ENCODE measurements around the gene TCF4. TPM values are rescaled to one million over a fixed set of nuclear protein-coding genes. Genes with fewer than 3 reads are reported as not detected.

TCF4 gene
- total RNA-seq, 4 donors from 2014 or later = 80.9 to 172 (median 94.0) TPM

DNA sequence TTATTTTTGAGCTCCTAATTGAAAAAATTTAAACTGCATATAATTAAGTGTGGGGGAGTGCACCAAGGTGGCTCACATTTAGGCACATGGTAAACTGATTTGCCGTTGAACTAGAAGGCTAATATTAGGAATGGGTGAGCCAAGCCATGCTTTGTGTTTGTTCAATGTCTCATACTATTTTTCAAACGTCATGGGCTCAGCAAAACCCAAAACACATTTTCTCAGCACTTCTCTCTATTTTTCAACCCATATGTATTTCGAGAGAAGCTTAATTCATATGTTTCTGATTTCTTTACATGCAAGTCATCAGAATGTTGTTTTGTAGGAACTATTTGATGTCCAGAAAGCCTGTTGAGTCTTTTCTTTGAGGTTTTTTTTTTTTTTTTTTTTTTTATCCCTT is 291.2 kb downstream of the TCF4 start:
- Histone ChIP-seq H3K27ac (no peak overlapping the region), H3K36me3 (no peaks in the 10 kb centered on the region), H3K4me3 (no peak overlapping the region), H3K27me3 (no peaks in the 10 kb centered on the region), H3K4me1 (no peaks in the 10 kb centered on the region), H3K9me3 (no peaks in the 10 kb centered on the region)
- TF ChIP-seq EP300 (IDR thresholded peaks at IDR 0.05) = no peak
- no peak for TF ChIP-seq CTCF (IDR thresholded peaks at IDR 0.05)
- TF ChIP-seq POLR2AphosphoS5 (IDR thresholded peaks at IDR 0.05) = no peak
- no peak for TF ChIP-seq POLR2A (IDR thresholded peaks at IDR 0.05)
- DNase-seq (ENCODE audit: low spot score in 2 of 2) = no peak
- WGBS = 66% methylated on average over 3 of the region's 3 CpGs

DNA sequence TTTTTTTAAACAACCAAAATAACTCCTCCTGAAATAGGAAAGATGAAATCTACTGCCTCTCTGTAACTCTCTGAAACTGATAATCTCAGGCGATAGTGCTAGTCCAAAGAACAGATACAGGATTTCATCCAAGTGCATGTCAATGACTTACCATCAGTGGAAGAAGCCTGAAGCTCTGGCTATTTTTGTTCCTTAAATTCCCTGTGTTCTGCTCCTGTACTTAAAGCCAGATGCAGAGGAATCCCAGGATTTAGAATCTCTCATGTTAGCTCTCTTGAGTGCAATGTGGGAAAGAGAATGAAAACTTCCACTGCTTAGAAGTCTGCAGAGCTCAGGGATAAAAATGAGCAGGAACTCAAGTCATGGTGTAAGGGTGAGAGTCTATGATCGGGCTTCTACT is 291.9 kb downstream of the TCF4 start:
- Histone ChIP-seq H3K4me3 (no peak overlapping the region), H3K27ac (no peak overlapping the region), H3K4me1 (no peaks in the 10 kb centered on the region), H3K27me3 (no peaks in the 10 kb centered on the region), H3K36me3 (no peaks in the 10 kb centered on the region), H3K9me3 (no peaks in the 10 kb centered on the region)
- WGBS = 77% methylated on average over 2 of the region's 2 CpGs
- TF ChIP-seq EP300 (IDR thresholded peaks at IDR 0.05) (no peak), POLR2A (IDR thresholded peaks at IDR 0.05) (no peak), POLR2AphosphoS5 (IDR thresholded peaks at IDR 0.05) (no peak), CTCF (IDR thresholded peaks at IDR 0.05) (no peak)
- DNase-seq (ENCODE audit: low spot score in 2 of 2) = no peak

- DNase-seq (ENCODE audit: low spot score in 2 of 2) = no peak
- Histone ChIP-seq H3K9me3 (no peaks in the 10 kb centered on the region), H3K27ac (no peak overlapping the region), H3K4me1 (peaks cover 20% of the 10 kb centered on the region), H3K4me3 (no peak overlapping the region), H3K36me3 (no peaks in the 10 kb centered on the region), H3K27me3 (no peaks in the 10 kb centered on the region)
- 97% methylated on average over 2 of the region's 2 CpGs for WGBS
- TF ChIP-seq POLR2AphosphoS5 (IDR thresholded peaks at IDR 0.05) (no peak), EP300 (IDR thresholded peaks at IDR 0.05) (no peak), CTCF (IDR thresholded peaks at IDR 0.05) (no peak), POLR2A (IDR thresholded peaks at IDR 0.05) (no peak)
These were observed 297.1 kb downstream of the TCF4 start for GRCh38 chr18:55290898-55291297.

DNA sequence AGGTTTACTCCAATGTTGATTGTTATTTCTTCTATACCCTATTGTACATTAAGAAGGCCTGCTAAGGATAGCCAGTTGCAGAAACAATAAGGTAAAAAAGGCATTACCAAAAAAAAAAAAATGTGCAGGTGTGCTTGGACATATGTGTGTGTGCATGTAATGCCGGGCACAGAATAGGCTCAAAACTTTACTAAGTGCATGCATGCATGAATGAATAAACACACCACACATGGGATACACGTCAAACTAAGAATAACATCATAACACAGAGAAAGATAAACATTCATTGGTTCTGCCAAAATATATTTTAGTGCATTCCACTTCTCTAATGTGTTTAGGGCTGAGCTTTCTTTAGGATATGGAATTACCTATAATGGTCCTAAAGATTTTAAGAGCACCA is 298.2 kb downstream of the TCF4 start:
- no peaks in the 10 kb centered on the region for H3K27me3 ChIP-seq
- H3K36me3 ChIP-seq = no peaks in the 10 kb centered on the region
- no peak overlapping the region for H3K27ac ChIP-seq
- no peak for DNase-seq (ENCODE audit: low spot score in 2 of 2)
- TF ChIP-seq POLR2A (IDR thresholded peaks at IDR 0.05) (no peak), CTCF (IDR thresholded peaks at IDR 0.05) (no peak), EP300 (IDR thresholded peaks at IDR 0.05) (no peak), POLR2AphosphoS5 (IDR thresholded peaks at IDR 0.05) (no peak)
- no peaks in the 10 kb centered on the region for H3K9me3 ChIP-seq
- H3K4me1 ChIP-seq = peaks cover 20% of the 10 kb centered on the region
- WGBS = 67% methylated on average over 2 of the region's 2 CpGs
- no peak overlapping the region for H3K4me3 ChIP-seq

GRCh38 chr18:55289048-55289447 is 298.9 kb downstream of the TCF4 start:
- H3K4me3 ChIP-seq = no peak overlapping the region
- no peaks in the 10 kb centered on the region for H3K9me3 ChIP-seq
- H3K27ac ChIP-seq = no peak overlapping the region
- H3K36me3 ChIP-seq = no peaks in the 10 kb centered on the region
- TF ChIP-seq POLR2AphosphoS5 (IDR thresholded peaks at IDR 0.05) (no peak), CTCF (IDR thresholded peaks at IDR 0.05) (no peak)
- no peak for DNase-seq (ENCODE audit: low spot score in 2 of 2)
- 33% methylated on average over 3 of the region's 3 CpGs for WGBS
- H3K4me1 ChIP-seq = peaks cover 20% of the 10 kb centered on the region
- H3K27me3 ChIP-seq = no peaks in the 10 kb centered on the region

Measured in suprapubic skin (tissue), 4 donors.